H9 (cell line): ENCODE results near the gene CISD3. TPM values are rescaled to one million over a fixed set of nuclear protein-coding genes. Genes with fewer than 3 reads are reported as not detected.

Source experiments
- DNase-seq: peaks from one replicate; pipeline ENCODE4 v3.0.0-alpha.2; 2017
- H2AFZ ChIP-seq: one replicate; pipeline ENCODE4 v1.6.1; 2013; ENCODE audit warnings: mild to moderate bottlenecking, low read length, control low read depth, moderate library complexity
- H2AK5ac ChIP-seq: 2 replicates; pipeline ENCODE4 v1.6.1; 2013; ENCODE audit warnings: low read length, control low read depth, mixed read lengths; ENCODE audit not compliant: insufficient read length
- H2BK120ac ChIP-seq: one replicate; pipeline ENCODE4 v1.6.1; 2013; ENCODE audit warnings: low read depth, mild to moderate bottlenecking, low read length, control low read depth, inconsistent platforms; ENCODE audit not compliant: poor library complexity, severe bottlenecking
- H2BK12ac ChIP-seq: 2 replicates; pipeline ENCODE4 v1.6.1; 2013; ENCODE audit warnings: low read length, control low read depth, mixed read lengths, low read depth; ENCODE audit not compliant: insufficient read length
- H2BK15ac ChIP-seq: 2 replicates; pipeline ENCODE4 v1.6.1; 2013; ENCODE audit warnings: low read depth, low read length, control low read depth
- H2BK20ac ChIP-seq: one replicate; pipeline ENCODE4 v1.6.1; 2013; ENCODE audit warnings: low read depth, mild to moderate bottlenecking, low read length, control low read depth, inconsistent platforms; ENCODE audit not compliant: poor library complexity, severe bottlenecking
- H2BK5ac ChIP-seq: 2 replicates; pipeline ENCODE4 v1.6.1; 2013; ENCODE audit warnings: low read length, control low read depth, mixed read lengths; ENCODE audit not compliant: insufficient read length
- H3K14ac ChIP-seq: 2 replicates; pipeline ENCODE4 v1.6.1; 2013; ENCODE audit warnings: low read length, control low read depth; ENCODE audit not compliant: insufficient read depth
- H3K18ac ChIP-seq: 2 replicates; pipeline ENCODE4 v1.6.1; 2013; ENCODE audit warnings: low read depth, mild to moderate bottlenecking, mixed read lengths, low read length, control low read depth; ENCODE audit not compliant: insufficient read length
- H3K23ac ChIP-seq: 2 replicates; pipeline ENCODE4 v1.6.1; 2013; ENCODE audit warnings: low read length, control low read depth, mixed read lengths, low read depth; ENCODE audit not compliant: insufficient read length
- H3K23me2 ChIP-seq: 2 replicates; pipeline ENCODE4 v1.6.1; 2013; ENCODE audit warnings: low read depth, mild to moderate bottlenecking, mixed read lengths, low read length, control low read depth; ENCODE audit not compliant: insufficient read length, poor library complexity, severe bottlenecking
- H3K27ac ChIP-seq: 2 replicates; pipeline ENCODE4 v1.5.1; 2013; ENCODE audit warnings: low read length, control low read depth, mixed read lengths, low read depth; ENCODE audit not compliant: insufficient read length
- H3K27me3 ChIP-seq: 2 replicates; pipeline ENCODE4 v1.6.1; 2013; ENCODE audit warnings: low read length, control low read depth, inconsistent platforms; ENCODE audit not compliant: insufficient read depth
- H3K4ac ChIP-seq: 2 replicates; pipeline ENCODE4 v1.6.1; 2013; ENCODE audit warnings: low read depth, mild to moderate bottlenecking, control low read depth, inconsistent platforms, low read length, moderate library complexity
- H3K4me1 ChIP-seq: 2 replicates; pipeline ENCODE4 v1.6.1; 2013; ENCODE audit warnings: low read length, control low read depth, inconsistent platforms; ENCODE audit not compliant: insufficient read depth
- H3K4me2 ChIP-seq: 2 replicates; pipeline ENCODE4 v1.6.1; 2013; ENCODE audit warnings: low read length, control low read depth, mixed read lengths; ENCODE audit not compliant: insufficient read length, insufficient read depth
- H3K56ac ChIP-seq: 2 replicates; pipeline ENCODE4 v1.6.1; 2013; ENCODE audit warnings: low read depth, mild to moderate bottlenecking, mixed read lengths, low read length, control low read depth; ENCODE audit not compliant: insufficient read length
- H3K79me1 ChIP-seq: 2 replicates; pipeline ENCODE4 v1.6.1; 2013; ENCODE audit warnings: low read depth, mild to moderate bottlenecking, moderate library complexity, low read length, control low read depth, inconsistent platforms; ENCODE audit not compliant: insufficient read depth, poor library complexity, severe bottlenecking
- H3K79me2 ChIP-seq: 2 replicates; pipeline ENCODE4 v1.6.1; 2013; ENCODE audit warnings: low read length, control low read depth, inconsistent platforms; ENCODE audit not compliant: insufficient read depth
- H3K9ac ChIP-seq: 2 replicates; pipeline ENCODE4 v1.6.1; 2013; ENCODE audit warnings: low read length, control low read depth, mixed read lengths; ENCODE audit not compliant: insufficient read length; ENCODE audit errors: extremely low read depth
- H3K9me3 ChIP-seq: one replicate; pipeline ENCODE4 v1.6.1; 2013; ENCODE audit warnings: low read depth, low read length, inconsistent platforms; ENCODE audit not compliant: control insufficient read depth
- H3T11ph ChIP-seq: one replicate; pipeline ENCODE4 v1.6.1; 2013; ENCODE audit warnings: mild to moderate bottlenecking, low read length, control low read depth, inconsistent platforms
- H4K20me1 ChIP-seq: one replicate; pipeline ENCODE4 v1.6.1; 2013; ENCODE audit not compliant: control insufficient read depth, insufficient read length, insufficient read depth
- H4K5ac ChIP-seq: 2 replicates; pipeline ENCODE4 v1.6.1; 2013; ENCODE audit warnings: low read depth, mild to moderate bottlenecking, mixed read lengths, low read length, control low read depth; ENCODE audit not compliant: insufficient read length
- H4K8ac ChIP-seq: replicated peaks from 2 replicates; pipeline ENCODE4 v1.6.1; 2013; ENCODE audit warnings: low read length, control low read depth, mixed read lengths, low read depth; ENCODE audit not compliant: insufficient read length
- H4K91ac ChIP-seq: 2 replicates; pipeline ENCODE4 v1.6.1; 2013; ENCODE audit warnings: low read depth, mild to moderate bottlenecking, moderate library complexity, mixed read lengths, low read length, control low read depth; ENCODE audit not compliant: insufficient read length
- H3K27ac Mint-ChIP-seq, 3 experiments: 2 replicates in 2 of 3; 3 replicates in 1 of 3; pipeline ENCODE4 v1.8.0; 2020 to 2021; ENCODE audit warnings: mixed read lengths in 3 of 3, mild to moderate bottlenecking in 1 of 3, moderate library complexity in 1 of 3
- H3K27me3 Mint-ChIP-seq: 2 replicates; pipeline ENCODE4 v1.8.0; 2021; ENCODE audit warnings: low read depth, mild to moderate bottlenecking, moderate library complexity, mixed read lengths
- H3K36me3 Mint-ChIP-seq, 3 experiments: 2 replicates in 2 of 3; 3 replicates in 1 of 3; pipeline ENCODE4 v1.8.0; 2020 to 2021; ENCODE audit warnings: low read depth in 3 of 3, mixed read lengths in 3 of 3; ENCODE audit not compliant: insufficient read depth in 1 of 3
- H3K4me1 Mint-ChIP-seq, 2 experiments: 2 replicates each; pipeline ENCODE4 v1.8.0; 2020; ENCODE audit warnings: mixed read lengths in 2 of 2
- H3K4me3 Mint-ChIP-seq, 2 experiments: 2 replicates in 1 of 2; 3 replicates in 1 of 2; pipeline ENCODE4 v1.8.0; 2020 to 2021; ENCODE audit warnings: mild to moderate bottlenecking in 2 of 2, mixed read lengths in 2 of 2, moderate library complexity in 1 of 2
- H3K9me3 Mint-ChIP-seq, 2 experiments: 2 replicates in 1 of 2; 3 replicates in 1 of 2; pipeline ENCODE4 v1.8.0; 2020; ENCODE audit warnings: mild to moderate bottlenecking in 2 of 2, mixed read lengths in 2 of 2, moderate library complexity in 1 of 2
- CTCF ChIP-seq: fragments of 200-600 bp; sonication (generic); conservative IDR thresholded peaks from 3 replicates; pipeline ENCODE4 v1.8.0; 2021; ENCODE audit warnings: antibody characterized with exemption, mild to moderate bottlenecking
- WGBS: extraction: QIAGEN DNeasy Blood & Tissue Kit; methylation state at CpG from one replicate; pipeline ENCODE4 v1.1.7; 2013; ENCODE audit warnings: missing lambda C conversion rate, low lambda C conversion rate, mixed read lengths; ENCODE audit not compliant: insufficient read length; ENCODE audit errors: extremely low coverage; 5-methylcytosine and 5-hydroxymethylcytosine counted together
- total RNA-seq: library from RNA; stranded (reverse); gene quantifications from 2 replicates; pipeline ENCODE4 v1.2.1, GENCODE V29; 2021

The CISD3 gene
- total RNA-seq, 1 experiment from 2014 or later, result 10.7 TPM

- Histone ChIP-seq H3K79me2 (no peaks in the 10 kb centered on the region), H3K27ac (no peak overlapping the region), H4K5ac (no peak overlapping the region), H3K18ac (no peak overlapping the region), H2BK20ac (no peak overlapping the region), H2AFZ (no peak overlapping the region), H2BK15ac (no peak overlapping the region), H3K4ac (no peak overlapping the region), H3K56ac (no peak overlapping the region), H3K14ac (no peak overlapping the region), H3K23ac (no peak overlapping the region), H4K91ac (no peak overlapping the region), H2BK5ac (no peak overlapping the region), H2BK12ac (no peak overlapping the region), H3T11ph (no peak overlapping the region), H2BK120ac (no peak overlapping the region), H3K4me1 (peaks cover 5% of the 10 kb centered on the region; the same call in 1 of the 2 replicates), H2AK5ac (no peak overlapping the region), H4K8ac (no peak overlapping the region), H3K9me3 (no peaks in the 10 kb centered on the region), H3K79me1 (no peaks in the 10 kb centered on the region), H3K9ac (no peak overlapping the region), H3K4me2 (peak overlapping the region; percentile 63), H3K27me3 (peaks cover 67% of the 10 kb centered on the region), H3K23me2 (peaks cover 25% of the 10 kb centered on the region), H4K20me1 (no peaks in the 10 kb centered on the region)
- WGBS, result no CpG with 5 or more reads among the region's 81 CpGs
- DNase-seq, result peak; percentile 88
- H3K4me3 Mint-ChIP-seq, result peak overlapping the region; percentile 64 to 82
- no peak for TF ChIP-seq CTCF
- H3K9me3 Mint-ChIP-seq, result peaks cover 0 to 3% of the 10 kb centered on the region in 2 experiments; a peak in 3 of 5 replicates
- no peaks in the 10 kb centered on the region; a peak in 1 of 7 replicates for H3K36me3 Mint-ChIP-seq
- peaks cover 91% of the 10 kb centered on the region for H3K27me3 Mint-ChIP-seq
- peaks cover 38 to 45% of the 10 kb centered on the region in 2 experiments for H3K4me1 Mint-ChIP-seq
- H3K27ac Mint-ChIP-seq, result no peak overlapping the region
Observed at GRCh38 chr17:38702166-38702915, 27.8 kb upstream of the CISD3 start.
